ENCODE results near the gene APIP. TPM values are rescaled to one million over a fixed set of nuclear protein-coding genes. Genes with fewer than 3 reads are reported as not detected.

Gene APIP
- total RNA-seq: 10 to 100 TPM; 20.7 to 40.4 (median 29.0) TPM

GRCh38 chr11:34916015-34916842, at the start of gene APIP, which contains the start of gene PDHX:
TSS of gene APIP (minus strand) at chr11:34916379. CDS start at chr11:34916284, 95 bp downstream.
TSS of gene PDHX (plus strand) at chr11:34916618. CDS start at chr11:34916656, 38 bp downstream.
- DNase-seq: peak; percentile 98 to 99
- TF ChIP-seq CTCF (IDR thresholded peaks at IDR 0.05) (peak in 2 of 4 experiments; percentile 3), POLR2A (IDR thresholded peaks at IDR 0.05) (peak; percentile 91 to 95)
- Histone ChIP-seq H3K27me3 (no peaks in the 10 kb centered on the region), H3K4me1 (peaks cover 0 to 6% of the 10 kb centered on the region in 2 donors), H3K4me3 (peak within 1 kb of the TSS; percentile 78 to 86), H3K9me3 (no peaks in the 10 kb centered on the region), H3K36me3 (no peaks in the 10 kb centered on the region), H3K27ac (peak within 1 kb of the TSS; percentile 94 to 97)
- intact Hi-C loops (cut with DNase I; ENCODE audit: low total_unique reads): no loop called here

GRCh38 chr11:34964610-34965331, 48.6 kb upstream of the APIP start:
- H3K4me1 ChIP-seq: no peaks in the 10 kb centered on the region
- no peak for DNase-seq
- H3K9me3 ChIP-seq: no peaks in the 10 kb centered on the region
- H3K27me3 ChIP-seq: no peaks in the 10 kb centered on the region
- H3K27ac ChIP-seq: no peak overlapping the region
- intact Hi-C loops (cut with DNase I; ENCODE audit: low total_unique reads): no loop called here
- no peak overlapping the region for H3K4me3 ChIP-seq
- TF ChIP-seq CTCF (IDR thresholded peaks at IDR 0.05) (no peak), POLR2A (IDR thresholded peaks at IDR 0.05) (no peak)
- H3K36me3 ChIP-seq: no peaks in the 10 kb centered on the region

GRCh38 chr11:34963351-34963750, 47.2 kb upstream of the APIP start:
- Histone ChIP-seq H3K4me1 (no peaks in the 10 kb centered on the region), H3K4me3 (no peak overlapping the region), H3K27ac (no peak overlapping the region), H3K36me3 (no peaks in the 10 kb centered on the region), H3K9me3 (no peaks in the 10 kb centered on the region), H3K27me3 (no peaks in the 10 kb centered on the region)
- TF ChIP-seq POLR2A (IDR thresholded peaks at IDR 0.05) (no peak), CTCF (IDR thresholded peaks at IDR 0.05) (no peak)
- DNase-seq: no peak
- intact Hi-C loops (cut with DNase I; ENCODE audit: low total_unique reads): no loop called here

GRCh38 chr11:34962034-34962433, 45.9 kb upstream of the APIP start:
- Histone ChIP-seq H3K27me3 (no peaks in the 10 kb centered on the region), H3K4me1 (no peaks in the 10 kb centered on the region), H3K36me3 (no peaks in the 10 kb centered on the region), H3K27ac (no peak overlapping the region), H3K9me3 (no peaks in the 10 kb centered on the region), H3K4me3 (no peak overlapping the region)
- no peak for DNase-seq
- TF ChIP-seq POLR2A (IDR thresholded peaks at IDR 0.05) (no peak), CTCF (IDR thresholded peaks at IDR 0.05) (no peak)
- intact Hi-C loops (cut with DNase I; ENCODE audit: low total_unique reads): no loop called here

- peak in 1 of 2 donors; percentile 22 for DNase-seq
Measured at GRCh38 chr11:34960277-34960676, 44.1 kb upstream of the APIP start.

More at GRCh38 chr11:34960277-34960676, 44.1 kb upstream of the APIP start:
- TF ChIP-seq CTCF (IDR thresholded peaks at IDR 0.05) (no peak), POLR2A (IDR thresholded peaks at IDR 0.05) (no peak)
- intact Hi-C loops (cut with DNase I; ENCODE audit: low total_unique reads): no loop called here
- Histone ChIP-seq H3K4me1 (no peaks in the 10 kb centered on the region), H3K27ac (peak overlapping the region; percentile 2 to 54), H3K36me3 (no peaks in the 10 kb centered on the region), H3K27me3 (no peaks in the 10 kb centered on the region), H3K9me3 (no peaks in the 10 kb centered on the region), H3K4me3 (no peak overlapping the region)
